ENCODE measurements around the gene TTLL10.
"Not testable (repeated sequence)": the region's sequence is repeated elsewhere in the genome, so short reads cannot be mapped to it uniquely, and the experiment has no call there.

Gene TTLL10

GRCh38 chr1:1171546-1172340 is 1.9 kb upstream of the TTLL10 start:
- DNase-seq (ENCODE audit: low read depth): no peak

DNA sequence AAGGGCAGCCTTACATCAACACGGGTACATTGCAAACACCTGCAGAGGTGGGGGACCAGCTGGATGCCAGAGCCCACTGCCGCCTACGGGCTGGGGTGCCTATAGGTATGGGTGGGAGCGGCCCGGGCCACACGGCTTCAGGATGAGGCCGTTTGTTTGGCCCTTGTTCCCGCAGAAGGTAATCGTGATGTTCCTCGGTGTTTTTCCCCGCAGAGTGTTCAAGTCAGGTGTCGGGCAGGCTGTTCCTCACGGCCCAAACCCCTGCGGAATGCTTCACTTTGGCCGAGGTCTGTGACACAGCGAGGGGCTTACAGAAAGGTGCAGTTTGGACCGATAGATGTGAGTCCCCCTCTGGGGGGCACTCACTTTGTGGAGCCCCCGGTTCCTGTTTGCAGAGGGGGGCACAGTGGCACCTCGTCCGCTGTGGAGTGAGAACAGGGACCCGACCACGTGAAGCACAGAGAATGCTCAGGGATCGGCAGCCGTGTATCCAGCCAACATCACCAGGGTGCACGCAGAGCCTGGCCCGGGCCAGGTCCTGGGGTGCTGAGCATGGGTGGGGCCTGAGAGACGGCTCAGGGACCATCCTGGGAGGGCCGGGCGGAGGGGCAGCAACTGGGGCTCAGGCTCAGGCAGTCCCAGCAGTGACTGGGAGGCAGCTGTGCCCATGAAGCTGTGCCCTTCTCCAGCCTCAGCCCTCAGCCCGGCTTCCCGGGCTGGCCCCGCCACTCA is 453 bp upstream of the TTLL10 start:
- no peak for DNase-seq (ENCODE audit: low read depth)

GRCh38 chr1:1175221-1176062 is 1.8 kb downstream of the TTLL10 start:
- DNase-seq (ENCODE audit: low read depth): no peak

DNA sequence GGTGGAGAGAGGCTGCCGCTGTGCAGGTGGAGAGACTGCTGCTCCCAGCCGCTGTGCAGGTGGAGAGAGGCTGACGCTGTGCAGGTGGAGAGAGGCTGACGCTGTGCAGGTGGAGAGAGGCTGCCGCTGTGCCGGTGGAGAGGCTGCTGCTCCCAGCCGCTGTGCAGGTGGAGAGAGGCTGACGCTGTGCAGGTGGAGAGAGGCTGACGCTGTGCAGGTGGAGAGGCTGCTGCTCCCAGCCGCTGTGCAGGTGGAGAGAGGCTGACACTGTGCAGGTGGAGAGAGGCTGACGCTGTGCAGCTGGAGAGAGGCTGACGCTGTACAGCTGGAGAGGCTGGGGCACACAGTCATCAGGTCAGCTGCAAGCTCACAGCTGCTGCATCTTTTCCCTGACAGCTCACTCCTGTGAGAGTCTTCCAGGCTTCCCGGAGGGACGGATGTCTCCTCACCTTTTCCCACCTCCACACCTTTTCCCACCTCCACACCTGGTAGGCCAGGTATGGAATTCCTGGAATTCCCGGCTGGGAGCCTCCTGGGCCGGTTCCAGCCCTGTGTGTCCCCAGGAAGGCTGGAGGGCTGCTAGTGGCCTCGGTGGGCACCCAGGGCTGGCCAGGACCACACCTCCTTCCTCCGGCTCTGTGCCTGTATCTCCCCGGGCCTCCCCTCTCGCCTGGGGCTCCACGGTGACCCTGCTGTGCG is 2.5 kb downstream of the TTLL10 start:
- DNase-seq (ENCODE audit: low read depth): not testable (repeated sequence)

DNA sequence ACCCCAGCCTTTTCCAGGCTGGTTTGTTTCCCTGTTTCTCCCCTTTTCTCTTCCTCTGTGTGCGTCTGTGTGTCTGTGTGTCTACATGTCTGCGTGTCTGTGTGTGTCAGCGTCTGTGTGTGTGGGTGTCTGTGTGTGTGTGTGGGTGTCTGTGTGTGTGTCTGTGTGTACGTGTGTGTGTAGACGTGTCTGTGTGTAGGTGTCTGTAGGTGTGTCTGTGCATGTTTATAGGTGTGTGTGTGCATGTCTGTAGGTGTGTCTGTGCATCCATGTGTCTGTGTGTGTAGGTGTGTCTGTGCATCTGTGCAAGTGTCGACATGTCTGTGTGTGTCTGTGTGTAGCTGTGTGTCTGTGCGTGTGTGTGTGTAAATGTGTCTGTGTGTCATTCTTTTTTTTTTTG is 3.3 kb downstream of the TTLL10 start:
- no peak for DNase-seq (ENCODE audit: low read depth)

DNA sequence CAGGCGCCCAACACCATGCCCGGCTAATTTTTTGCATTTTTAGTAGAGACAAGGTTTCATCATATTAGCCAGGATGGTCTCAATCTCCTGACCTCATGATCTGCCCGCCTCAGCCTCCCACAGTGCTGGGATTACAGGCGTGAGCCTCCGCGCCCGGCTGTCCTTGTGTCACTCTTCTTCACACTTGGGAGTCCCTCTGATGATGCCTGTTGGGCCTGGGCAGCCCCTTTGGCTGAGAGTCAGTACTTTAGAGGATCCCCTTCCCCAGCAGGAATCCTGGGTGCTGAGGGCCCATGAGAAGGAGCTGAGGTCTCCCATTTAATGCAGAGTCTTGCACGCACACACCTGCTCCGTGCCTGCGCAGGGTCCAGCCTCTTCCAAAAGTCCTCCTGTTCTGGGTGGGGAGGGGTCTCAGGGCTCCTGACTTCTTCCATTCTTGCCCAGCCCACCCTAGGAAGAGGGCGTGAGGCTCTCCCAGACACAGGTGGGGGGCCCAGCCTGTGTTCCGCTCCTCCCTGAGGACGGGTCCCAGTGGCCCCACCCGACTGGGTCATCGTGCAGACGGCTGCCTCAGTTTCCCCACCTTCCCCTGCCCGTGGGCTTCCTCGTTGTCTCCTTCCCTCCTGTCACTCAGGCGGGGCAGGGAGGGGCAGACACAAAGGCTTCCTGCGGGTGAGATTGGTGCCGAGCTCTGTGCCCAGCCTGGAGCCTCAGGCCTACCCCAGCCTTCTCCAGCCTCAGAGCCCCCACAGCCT is 3.9 kb downstream of the TTLL10 start:
- no peak for DNase-seq (ENCODE audit: low read depth)

DNA sequence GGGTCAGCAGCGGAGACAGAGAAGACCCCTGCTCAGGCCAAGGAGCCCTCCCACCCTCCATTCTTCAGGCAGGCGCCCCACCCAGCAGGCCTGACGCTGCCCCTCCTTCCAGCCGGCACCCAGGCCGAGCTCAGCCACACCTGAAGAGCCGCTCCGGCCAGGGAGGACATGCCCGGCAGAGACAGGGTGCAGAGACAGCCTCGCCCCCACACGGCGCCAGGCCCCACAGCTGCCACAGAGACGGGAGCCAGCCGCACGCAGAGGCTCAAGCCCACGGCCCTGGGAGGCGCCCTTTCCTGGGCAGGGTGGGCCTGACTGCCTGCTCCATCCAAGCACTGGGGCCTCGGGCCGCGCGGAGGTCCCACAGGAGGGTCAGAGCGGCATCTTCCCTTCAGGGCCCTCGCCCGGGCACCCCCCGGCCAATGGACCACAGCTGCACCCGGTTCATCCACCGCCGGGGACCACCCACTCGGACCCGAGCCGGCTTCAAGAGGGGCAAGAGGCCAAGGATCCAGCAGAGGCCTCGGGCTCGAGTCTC is 5.2 kb downstream of the TTLL10 start:
- DNase-seq (ENCODE audit: low read depth): no peak

DNA sequence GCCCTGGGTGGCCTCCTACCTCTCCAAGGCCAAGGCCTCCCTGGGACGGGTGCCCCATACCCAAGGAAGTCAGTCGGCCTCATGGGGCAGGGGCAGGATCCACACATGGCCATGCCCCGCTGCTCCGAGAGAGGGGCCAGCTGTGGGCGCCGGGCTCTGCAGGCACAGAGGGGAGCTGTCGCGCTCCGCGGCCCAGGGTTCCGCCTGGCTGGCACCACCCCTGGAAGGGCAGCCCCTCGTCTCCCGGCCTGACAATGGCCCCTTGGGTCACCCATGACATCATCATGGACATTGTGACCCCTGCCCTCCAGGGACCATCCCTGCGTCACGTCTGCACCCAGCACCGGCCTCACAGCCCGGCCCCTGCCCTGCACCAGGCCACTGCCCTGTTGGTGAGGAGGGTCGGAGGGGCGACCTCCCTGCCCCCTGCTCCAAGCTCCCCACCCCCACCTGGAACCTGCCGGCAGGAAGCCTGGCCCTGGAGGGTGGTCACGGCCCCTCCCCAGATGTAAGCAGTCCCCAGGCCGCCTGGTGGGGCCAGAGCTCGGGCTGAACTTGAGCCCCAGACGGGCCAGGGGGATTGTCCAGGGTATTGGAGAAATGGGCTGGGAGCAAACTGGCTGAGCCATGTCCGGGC is 5.8 kb downstream of the TTLL10 start:
- no peak for DNase-seq (ENCODE audit: low read depth)

DNA sequence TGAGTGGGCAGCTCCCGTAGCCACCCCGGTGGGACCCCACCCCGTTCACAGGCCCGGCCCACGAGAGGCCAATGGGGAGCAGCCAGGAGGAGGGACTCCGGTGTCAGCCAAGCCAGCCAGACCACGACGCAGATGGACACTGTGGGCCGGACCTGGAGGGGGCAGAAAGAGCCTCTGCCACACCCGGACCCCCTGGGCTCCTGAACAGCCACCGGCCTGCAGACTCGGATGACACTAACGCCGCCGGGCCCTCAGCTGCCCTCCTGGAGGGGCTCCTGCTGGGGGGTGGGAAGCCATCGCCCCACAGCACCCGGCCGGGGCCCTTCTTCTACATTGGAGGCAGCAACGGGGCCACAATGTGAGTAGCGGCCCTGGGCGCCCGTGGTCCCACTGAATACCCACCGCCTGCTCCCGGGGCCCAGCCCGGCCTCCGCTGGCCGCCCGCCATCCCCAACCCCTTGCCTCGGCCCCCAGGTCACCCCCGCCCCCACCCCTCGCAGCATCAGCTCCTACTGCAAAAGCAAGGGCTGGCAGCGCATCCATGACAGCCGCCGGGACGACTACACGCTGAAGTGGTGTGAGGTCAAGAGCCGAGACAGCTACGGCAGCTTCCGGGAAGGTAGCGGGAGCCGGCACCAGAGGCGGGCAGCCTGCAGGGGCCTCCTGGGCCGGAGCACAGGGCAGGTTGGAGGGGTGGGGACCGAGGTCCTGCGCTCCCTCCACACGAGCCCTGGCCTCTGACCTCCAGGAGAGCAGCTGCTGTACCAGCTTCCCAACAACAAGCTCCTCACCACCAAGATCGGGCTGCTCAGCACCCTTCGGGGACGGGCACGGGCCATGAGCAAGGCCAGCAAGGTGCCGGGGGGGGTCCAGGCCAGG is 6.5 kb downstream of the TTLL10 start:
- DNase-seq (ENCODE audit: low read depth): no peak

DNA sequence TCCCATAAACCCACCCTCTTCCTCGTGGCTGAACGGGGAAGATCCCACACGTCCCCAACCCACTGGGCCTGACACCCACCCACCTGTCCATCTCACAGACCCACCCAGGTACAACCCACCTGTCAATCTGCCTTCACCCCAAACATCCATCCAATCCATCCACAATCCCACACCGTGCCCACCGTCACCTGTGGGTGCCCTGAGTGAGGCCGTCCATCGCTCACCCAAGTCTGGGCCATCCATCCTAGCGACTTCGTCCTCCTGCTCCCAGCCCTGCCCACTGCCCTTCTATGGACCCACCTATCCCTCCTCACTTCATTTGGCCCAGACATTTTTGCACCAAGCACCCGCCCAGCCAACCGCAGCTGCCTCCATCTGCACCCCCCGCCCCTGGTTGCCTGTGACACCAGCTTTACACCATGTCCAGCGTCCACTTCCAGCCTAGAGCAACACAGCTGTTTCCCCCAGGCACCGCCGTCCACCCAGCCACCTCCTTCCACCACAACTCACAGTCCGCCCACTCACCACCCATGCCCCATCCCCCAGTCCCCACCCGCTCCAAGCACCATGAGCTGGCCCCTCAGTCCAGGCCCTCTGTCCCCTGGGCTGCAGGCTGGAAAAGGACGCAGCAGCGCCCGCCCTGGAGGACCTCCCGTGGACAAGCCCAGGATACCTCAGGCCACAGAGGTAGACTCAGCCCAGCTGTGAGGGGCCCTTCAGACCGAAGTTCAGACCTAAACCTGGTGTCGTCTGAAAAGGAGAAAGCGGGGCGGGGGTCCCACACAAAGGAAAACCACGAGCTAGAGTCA is 7.7 kb downstream of the TTLL10 start:
- no peak for DNase-seq (ENCODE audit: low read depth)

DNA sequence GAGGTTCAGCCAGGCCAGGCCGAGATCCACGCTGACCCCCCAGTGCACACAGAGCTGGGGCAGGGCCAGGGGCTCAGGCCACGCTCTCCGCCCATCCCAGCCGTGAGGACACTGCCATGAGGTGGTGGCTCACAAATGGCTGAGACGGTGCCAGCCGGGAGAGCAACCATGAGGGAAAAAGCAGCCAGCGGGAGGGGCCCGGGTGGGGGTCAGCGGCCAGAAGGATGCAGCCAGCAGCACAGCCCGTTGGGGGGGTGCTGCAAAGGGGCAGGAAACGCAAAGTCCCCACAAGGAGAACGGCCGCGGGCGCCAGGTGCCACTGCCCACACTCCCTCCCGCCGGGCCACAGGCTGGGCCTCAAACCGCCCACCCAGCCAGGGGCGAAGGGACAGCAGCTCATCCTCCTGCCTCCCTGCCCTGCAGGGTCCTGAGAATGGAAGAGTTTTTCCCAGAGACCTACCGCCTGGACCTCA is 8.3 kb downstream of the TTLL10 start:
- no peak for DNase-seq (ENCODE audit: low read depth)

DNA sequence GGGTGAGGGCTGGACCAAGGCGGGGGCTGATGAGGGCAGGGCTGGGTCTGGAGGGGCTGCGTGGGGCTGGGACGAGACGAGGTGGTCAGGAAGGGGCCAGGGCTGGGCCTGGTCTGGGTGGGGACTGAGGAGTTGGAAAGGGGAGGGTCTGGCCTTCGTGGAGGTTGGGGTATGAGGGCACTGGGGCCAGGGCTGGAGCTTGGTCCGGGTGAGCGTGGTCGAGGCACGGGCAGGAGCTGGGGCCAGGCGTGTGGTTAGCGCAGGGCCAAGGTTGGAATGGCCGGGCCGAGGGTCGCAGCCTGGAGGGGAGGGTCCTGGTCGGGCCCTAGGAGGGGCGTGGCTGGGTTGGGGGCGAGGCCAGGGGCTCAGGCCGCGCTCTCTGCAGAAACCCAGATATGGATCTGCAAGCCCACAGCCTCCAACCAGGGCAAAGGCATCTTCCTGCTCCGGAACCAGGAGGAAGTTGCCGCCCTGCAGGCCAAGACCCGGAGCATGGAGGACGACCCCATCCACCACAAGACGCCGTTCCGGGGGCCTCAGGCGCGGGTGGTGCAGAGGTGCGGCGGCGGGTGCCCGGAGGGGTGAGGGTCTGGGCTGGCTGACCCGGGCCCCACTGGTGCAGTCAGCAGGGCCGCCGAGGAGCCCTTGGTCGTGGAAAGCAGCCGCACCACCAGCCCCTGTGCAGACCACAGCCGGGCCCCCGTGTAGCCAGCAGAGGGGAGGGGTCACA is 9.0 kb downstream of the TTLL10 start:
- no peak for DNase-seq (ENCODE audit: low read depth)

DNA sequence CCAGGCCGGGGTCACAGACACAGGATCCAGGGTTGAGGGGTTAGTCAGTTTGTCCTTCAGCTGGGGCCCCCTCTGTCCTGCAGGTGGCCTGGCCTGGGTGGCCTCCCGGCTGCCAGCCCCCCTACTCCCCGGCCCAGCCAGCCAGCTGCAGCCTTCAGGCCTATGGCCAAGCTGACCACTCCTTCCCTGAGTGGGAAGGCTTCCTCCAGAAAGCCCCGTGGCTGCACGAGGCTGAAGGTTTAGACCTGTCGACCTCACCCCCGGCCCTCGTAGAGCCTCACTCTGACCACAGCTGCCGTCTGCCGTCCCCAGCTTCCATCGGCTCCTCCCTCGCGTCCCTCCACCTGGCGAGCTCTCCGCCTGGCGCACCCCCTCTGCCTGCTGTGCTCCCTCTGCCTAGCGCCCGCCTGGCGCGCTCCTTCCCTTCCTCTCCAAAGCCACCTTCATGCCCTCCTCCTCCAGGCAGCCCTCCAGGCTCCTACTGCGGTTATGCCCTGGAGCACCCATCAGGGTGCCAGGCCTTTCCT is 9.6 kb downstream of the TTLL10 start:
- DNase-seq (ENCODE audit: low read depth): no peak

GRCh38 chr1:1183833-1184775 is 10.4 kb downstream of the TTLL10 start:
- DNase-seq (ENCODE audit: low read depth): no peak

- DNase-seq (ENCODE audit: low read depth): no peak
Observed at GRCh38 chr1:1185101-1185765, 11.6 kb downstream of the TTLL10 start.

- no peak for DNase-seq (ENCODE audit: low read depth)
Observed at GRCh38 chr1:1187938-1188337, 14.3 kb downstream of the TTLL10 start.

Measured in HS-27A (cell line).